A204.1 (cell line): ENCODE measurements around the gene VDR.

Experiments used
- FAIRE-seq: peaks from 2 replicates; lab custom pipeline; 2012; peaks lifted over from hg19 to GRCh38; lab: Jason Lieb, UNC

Gene VDR

DNA sequence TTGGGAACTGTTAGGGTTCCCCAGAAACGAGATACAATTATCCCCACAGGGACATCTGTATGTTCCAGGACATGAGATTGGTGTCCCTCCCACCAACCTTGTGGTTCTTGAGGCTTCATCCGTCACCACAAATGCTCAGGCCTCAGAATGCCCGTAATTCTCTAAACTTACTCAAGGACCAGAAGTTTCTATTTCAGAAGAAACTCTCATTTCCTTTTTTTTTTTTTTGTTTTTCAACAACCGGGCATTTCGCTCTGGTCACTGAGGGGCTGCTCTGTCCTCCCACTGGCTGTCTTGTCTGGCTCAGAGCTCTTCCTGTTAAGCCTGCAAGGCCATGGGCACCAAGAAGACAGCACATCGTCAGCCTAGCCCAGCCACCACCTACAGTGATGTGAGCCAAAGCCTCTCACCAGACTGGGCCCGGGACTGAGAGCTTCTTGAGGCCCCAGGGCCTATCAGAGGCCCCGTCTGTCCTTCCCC lies 36.2 kb downstream of the VDR start:
- no peak for FAIRE-seq

DNA sequence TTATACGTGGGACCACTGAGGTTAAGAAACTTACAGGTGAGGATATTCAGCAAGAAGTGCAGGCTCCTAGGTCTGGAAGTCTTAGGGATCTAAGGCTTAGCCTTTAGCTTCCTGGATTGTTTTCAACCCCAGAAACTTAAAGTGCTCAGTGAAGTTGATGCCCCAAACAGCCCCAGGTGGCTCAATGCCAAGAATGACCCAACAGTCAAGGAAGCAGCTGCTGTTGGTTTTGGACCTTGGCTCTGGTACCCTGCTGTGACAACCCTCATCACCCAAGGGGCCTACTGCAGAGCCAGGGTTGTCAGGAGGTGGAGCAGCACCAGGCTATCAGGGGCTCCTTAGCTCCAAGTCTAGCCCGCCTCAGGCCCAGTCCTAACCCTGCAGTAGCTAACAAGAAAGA lies 36.8 kb downstream of the VDR start:
- FAIRE-seq, result no peak

GRCh38 chr12:47867495-47867941 lies 37.3 kb downstream of the VDR start:
- no peak for FAIRE-seq

GRCh38 chr12:47864646-47865235 lies 40.1 kb downstream of the VDR start:
- no peak for FAIRE-seq

DNA sequence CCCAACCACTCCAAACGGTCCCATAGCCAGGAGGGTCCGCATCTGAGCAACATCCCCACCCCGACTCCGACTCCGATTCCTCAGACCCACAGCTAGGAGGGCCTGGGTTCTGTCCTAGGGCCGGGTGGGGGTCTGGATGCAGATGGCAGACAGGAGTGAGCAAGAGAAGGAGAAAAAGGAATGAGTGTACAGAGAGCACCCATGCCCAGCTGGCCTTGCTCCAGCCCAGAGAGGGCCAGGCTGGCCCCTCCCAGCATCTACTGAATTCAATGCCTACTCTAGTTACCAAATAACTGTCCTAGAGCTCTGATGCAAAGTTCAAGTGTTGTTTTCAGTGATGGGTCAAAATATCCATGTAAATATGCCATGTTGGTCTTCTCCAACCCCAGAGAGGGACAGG lies 40.8 kb downstream of the VDR start:
- FAIRE-seq, result no peak

GRCh38 chr12:47863467-47863866 lies 41.3 kb downstream of the VDR start:
- FAIRE-seq, result no peak

DNA sequence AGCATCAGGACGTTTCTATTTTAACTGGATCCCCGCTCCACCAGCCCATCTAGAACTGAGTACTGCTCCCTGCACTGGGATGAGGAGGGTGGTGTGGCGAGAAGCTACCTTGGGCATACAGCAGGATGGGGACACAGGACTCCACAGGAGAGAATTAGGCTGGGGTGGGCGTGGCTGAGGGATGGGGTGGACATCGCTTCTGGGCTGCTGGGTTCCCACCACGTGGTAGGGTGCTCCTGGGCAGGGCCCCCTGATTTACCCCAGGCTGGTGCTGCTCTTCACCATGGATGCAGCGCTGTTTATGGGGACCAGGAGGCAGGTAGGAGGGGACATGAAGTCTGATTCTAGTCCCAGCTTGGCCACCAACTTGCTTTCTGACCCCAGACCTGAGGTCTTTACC lies 41.9 kb downstream of the VDR start:
- FAIRE-seq, result no peak

- FAIRE-seq, result no peak
These were observed 42.5 kb downstream of the VDR start for GRCh38 chr12:47862167-47862750.

GRCh38 chr12:47860873-47861272 lies 43.9 kb downstream of the VDR start:
- no peak for FAIRE-seq

DNA sequence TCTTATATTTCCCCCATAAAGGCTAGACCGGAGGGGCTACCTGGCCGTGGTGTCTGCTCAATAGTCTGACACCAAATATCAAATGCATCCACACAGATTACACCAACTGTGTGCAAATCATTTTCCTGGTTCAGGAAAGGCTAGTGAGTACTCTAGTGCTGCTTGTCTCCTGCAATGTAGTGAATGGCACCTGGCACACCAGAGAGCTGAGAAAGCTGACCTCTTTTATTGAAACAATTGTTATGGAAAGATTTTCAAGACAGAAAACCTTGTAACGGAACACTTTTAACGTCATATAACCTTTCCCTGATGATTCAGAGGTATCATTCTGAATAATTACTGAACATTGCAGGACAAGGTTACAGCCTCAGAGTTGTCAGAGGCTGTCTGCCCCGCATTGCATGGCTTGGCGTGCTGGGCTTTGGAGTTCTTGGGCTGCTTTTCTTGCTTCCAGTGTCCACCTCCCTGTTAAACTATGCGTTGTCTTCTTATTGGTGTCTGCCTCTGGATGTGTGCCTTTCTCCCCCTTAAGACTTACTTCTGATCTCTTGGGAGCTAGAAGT lies 44.4 kb downstream of the VDR start:
- FAIRE-seq, result no peak

GRCh38 chr12:47858511-47859266 lies 46.1 kb downstream of the VDR start:
- FAIRE-seq, result no peak

GRCh38 chr12:47856721-47857575 lies 47.8 kb downstream of the VDR start:
- no peak for FAIRE-seq

- FAIRE-seq, result no peak
These were observed 48.7 kb downstream of the VDR start for GRCh38 chr12:47856094-47856493.

GRCh38 chr12:47855502-47855901 lies 49.3 kb downstream of the VDR start:
- no peak for FAIRE-seq

DNA sequence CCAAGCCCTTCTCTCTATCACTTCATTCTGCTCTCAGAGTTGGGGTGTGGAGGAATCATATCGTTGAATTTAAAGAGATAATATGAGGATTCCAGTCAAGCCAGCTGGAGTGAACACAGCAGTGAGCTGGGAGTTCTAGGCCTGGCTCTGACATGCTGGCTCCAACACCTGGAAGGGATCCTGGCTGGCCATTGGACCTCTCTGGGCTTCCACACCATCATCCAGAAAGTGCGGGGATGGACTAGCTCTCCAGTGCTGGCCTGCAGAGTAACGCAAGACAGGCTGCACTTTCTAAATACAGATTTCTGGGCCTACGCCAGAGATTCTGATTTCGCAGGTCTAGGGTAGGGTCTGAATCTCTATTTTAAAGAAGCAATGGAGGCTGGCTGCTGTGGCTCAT lies 50.3 kb downstream of the VDR start:
- FAIRE-seq, result no peak

DNA sequence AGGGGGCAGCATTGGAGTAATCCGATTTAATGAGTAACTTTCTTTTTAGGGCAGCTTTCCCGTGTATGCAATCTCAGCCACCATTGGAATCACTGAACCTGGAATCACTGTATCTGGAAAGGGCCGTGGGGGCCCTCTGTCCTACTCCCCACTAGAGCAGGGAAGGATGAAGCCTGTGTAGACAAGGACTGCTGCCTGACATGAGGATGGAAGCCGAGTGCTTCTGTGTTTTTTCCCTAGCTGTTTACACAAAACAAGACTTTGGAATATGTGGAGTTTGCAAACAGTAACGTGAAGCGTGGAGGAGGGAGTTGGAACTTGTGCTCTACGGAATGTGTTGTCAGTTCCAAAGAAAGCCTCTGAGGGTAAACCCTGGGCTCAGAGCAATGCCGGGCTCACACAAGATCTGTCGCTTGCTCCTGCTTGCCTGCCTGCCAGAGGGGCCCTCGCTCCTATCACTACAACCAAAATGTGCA lies 52.7 kb downstream of the VDR start:
- FAIRE-seq, result no peak

- FAIRE-seq, result no peak
These were observed 53.4 kb downstream of the VDR start for GRCh38 chr12:47851303-47851952.

- FAIRE-seq, result no peak
These were observed 54.4 kb downstream of the VDR start for GRCh38 chr12:47850153-47851084.

DNA sequence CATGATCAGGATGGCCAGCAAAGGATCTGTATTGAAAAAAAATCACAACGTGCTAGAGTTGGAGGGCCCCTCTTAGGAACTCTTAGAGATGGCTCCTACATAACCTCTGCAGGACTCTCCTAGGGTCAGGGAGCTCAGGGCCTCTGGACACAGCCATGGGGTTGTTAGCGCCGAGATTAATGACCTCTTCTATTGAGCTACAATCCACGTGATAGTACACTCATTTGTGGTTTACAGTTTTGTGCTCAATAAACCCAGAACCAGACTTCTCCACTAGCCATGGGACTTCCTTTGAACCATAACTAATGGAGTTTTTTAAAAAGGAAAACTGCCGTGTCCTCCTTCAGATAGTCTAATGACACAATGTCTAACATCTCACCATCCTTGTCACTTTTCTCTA lies 55.5 kb downstream of the VDR start:
- no peak for FAIRE-seq

- FAIRE-seq, result no peak
These were observed 55.9 kb downstream of the VDR start for GRCh38 chr12:47848853-47849252.
